Dedifferentiated amniotic fluid mesenchymal stem cell (primary cell): ENCODE measurements around the gene CD151.

ENCODE experiments used
- DNase-seq: peaks from one replicate; pipeline ENCODE4 v3.0.0-alpha.2; 2016; ENCODE audit errors: extremely low spot score

The CD151 gene

DNA sequence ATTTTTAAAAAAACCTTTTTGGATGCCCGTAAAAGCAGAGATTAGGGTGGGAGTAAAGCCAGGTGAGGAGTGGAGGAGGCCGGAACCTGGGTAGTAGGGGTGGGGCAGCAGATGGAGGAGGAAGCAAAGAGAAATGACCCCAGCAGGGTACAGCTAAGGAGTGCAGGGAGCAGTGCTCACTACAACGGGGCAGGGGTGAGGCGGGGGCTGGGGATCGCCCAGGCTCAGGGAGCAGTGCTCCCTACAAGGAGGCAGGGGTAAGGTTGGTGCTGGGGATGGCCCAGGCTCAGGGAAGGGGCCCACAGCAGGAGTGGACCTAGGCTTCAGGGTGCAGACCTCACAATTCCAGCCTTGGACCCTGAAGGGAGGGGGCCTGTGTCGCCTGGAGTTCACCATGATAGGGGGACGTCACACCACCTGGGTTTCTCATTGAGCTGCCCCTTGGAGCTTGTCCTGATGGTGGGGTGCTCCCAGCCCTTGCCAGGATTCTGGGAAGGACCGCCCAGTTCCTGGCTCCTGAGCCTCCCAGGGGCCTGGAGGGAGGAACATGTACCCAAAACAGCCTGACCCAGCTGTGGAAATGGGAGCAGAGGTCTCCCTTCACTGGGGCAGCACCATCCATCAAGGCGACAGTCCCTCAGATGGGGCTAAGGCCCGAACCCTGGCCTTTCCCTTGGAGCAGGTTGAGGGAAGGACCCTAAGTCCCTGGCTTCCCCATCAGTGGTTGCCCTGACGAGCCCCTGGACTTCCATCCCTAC is 16.9 kb upstream of the CD151 start:
- no peak for DNase-seq

DNA sequence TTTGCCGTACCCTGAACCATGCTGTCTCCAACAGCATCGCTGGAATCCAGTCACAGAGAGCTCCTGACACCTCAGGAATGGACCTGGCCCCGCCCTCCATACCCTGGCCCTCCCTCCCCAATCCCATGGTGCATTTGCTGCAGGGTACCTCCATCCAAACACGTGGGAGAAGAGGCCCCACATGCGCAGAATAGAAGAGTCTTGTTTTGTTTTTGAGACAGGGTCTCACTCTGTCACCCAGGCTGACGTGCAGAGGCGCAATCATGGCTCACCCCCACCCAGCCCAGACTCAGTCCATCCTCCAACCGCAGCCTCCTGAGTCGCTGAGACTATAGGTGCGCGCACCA is 16.3 kb upstream of the CD151 start:
- no peak for DNase-seq

DNA sequence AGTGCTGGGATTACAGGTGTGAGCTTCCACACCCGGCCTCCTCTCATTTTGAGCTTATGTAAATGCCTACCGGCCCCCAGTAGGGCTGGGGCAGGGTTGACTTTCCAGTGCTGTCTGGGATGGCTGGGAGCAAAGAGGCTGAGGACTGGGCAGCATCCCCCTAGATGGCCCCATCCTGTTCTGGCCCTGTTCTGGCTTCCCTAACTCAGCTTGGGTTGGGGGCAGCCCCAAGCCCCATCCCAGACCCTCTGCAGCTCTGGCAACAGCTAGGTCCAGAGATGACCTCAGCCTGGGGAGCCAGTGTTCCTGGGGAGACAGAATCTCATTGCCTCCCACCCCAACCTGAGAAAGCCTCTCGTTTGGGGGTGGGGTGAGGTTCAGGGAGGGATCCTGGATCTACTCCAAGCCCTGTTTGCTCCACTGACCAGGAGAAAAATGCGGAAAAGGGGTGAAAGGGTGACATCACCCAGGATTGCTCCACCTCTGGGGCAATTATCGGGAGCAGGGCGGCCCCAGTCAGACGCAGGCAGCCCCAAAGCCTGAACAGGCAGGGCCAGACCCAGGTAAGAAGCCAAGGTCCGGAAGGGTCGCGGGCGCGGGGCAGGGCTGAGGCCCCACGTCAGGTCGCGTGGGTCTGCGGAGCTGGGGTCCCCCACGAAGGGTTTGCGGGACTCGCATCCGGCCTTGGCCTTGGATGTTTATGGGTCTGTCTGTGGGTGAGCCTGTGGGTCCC is 14.2 kb upstream of the CD151 start, which contains the start of gene PNPLA2:
Gene PNPLA2 (plus strand): TSS at position 519 of the 733 bp plus-strand sequence. CDS start 805 bp downstream, outside the sequence.
- DNase-seq: no peak

DNA sequence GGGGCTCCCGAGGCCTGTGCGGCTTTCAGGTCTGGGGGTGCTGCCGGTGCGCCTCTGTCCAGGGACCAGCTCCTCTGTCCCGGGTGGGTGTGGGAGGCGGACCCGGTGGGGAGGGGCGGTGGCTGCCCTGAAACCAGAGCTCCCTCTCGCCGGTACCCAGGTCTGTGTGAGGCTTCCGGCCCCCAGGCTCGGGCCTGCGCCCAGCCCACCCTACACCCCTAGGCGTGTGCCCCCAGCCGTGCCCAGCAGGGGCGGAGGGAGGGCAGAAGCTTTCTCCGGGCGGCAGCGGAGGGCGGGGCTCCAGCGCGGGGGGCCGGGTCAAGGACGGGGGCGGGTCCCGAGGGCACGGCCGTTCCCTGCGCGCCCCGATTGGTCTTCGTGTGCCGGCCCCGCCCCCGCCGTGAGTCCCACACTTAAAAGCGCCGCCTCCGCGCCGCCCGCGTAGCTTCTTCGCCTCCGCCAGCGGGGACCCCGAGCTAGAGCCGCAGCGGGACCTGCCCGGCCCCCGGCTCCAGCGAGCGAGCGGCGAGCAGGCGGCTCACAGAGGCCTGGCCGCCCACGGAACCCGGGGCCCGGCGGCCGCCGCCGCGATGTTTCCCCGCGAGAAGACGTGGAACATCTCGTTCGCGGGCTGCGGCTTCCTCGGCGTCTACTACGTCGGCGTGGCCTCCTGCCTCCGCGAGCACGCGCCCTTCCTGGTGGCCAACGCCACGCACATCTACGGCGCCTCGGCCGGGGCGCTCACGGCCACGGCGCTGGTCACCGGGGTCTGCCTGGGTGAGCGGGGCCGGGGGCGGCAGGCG is 13.4 kb upstream of the CD151 start:
- DNase-seq: peak; percentile 75

DNA sequence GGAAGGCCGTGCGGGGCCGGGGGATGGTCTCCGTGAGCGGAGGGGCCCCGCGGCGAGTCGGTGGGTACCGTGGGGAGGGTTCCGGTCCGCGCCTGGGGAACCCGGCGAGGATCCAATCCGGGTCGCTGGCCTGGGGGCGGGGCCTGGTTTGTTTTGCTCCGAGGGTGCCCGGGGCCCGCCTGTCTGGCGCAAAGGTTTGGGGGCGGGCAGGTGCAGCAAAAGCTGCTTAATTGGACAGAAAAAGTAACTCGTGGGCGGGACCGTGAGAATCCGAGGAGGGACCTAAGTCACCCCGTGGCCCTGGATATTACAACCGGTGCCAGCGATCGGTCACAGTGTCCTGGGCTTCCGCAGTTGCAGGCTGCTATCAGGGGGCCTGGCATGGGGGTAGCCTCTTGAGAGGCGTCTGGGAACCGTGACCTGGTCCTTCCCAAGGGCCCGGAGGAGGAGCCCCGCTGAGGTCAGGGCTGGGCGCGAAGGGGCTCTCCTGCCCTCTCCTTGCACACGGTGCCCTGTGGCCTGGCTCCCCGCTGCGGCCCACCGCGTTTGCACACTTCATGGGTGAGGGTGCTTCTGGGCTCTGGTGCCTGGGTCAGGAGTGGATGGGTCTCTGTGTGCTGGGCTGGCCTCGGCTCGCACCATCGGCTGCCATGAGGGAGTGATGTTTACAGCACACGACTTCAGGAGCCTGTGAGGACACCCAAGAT is 12.7 kb upstream of the CD151 start:
- peak; percentile 19 for DNase-seq

DNA sequence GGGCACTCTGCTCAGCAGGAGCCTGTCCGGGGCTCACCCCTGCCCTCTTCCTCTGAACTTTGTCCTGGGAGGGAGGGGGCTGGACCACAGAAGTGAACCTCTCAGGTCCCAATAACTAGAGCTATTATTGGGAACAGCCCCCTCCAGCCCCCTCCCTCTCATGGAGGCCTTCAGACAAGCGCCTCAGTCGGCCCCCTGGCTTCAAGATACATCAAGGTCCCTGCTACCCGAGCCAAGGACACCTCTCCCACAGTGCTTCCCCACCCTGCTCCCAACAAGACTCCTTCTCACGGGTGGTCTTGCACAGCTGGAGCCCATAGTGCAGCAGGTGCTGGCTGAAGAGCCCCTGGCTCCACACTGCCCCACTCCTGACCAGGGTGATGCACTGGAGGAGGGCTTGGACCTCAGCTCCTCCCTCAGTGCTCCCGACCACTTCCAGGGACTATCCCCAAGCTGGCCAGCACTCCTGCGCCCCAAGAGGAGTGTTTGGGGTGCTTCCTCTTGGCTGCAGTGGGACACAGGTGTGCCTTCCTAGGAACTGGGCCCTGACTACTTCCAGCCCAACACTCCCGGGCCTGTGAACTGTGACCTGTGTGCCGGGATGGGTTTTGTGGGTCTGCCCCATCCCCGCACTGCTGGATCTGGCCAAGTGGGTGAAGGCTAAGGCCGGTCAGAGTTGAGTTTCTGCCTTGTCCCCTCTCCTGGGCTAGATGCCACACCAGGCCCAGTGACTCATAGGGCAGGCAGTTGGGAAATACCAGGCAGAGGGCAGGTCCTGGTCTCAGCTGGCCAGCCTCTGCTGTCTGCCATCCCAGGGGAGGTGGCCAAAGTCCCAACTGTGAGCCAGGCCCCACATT is 11.9 kb upstream of the CD151 start:
- DNase-seq: peak; percentile 50

DNA sequence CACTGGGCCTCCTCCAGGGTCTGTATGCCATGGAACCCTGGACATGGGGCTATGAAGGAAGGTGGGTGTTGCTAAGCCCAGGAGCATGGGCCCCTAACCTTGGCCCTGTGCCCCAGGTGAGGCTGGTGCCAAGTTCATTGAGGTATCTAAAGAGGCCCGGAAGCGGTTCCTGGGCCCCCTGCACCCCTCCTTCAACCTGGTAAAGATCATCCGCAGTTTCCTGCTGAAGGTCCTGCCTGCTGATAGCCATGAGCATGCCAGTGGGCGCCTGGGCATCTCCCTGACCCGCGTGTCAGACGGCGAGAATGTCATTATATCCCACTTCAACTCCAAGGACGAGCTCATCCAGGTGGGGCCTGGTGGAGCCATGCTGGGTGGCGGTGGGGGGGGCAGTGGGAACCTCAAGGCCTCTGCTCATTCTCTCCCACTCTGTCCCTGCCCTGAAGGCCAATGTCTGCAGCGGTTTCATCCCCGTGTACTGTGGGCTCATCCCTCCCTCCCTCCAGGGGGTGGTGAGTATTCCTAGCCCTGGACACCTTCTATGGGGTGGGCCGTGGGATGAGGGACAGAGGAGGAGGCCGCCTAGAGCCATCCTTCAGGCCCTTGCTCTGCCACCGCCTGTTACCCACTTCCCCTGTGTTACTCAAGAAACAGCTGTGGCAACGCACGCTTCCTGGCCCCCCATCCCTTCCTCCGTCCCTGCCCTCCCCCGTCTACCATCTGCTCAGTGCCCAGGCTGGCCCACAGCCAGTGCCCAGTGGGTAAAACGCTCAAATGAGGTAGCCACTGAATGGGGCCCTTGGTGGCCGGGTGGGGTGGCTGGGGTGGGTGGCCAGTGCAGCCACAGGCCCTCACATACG is 11.0 kb upstream of the CD151 start:
- DNase-seq: no peak

DNA sequence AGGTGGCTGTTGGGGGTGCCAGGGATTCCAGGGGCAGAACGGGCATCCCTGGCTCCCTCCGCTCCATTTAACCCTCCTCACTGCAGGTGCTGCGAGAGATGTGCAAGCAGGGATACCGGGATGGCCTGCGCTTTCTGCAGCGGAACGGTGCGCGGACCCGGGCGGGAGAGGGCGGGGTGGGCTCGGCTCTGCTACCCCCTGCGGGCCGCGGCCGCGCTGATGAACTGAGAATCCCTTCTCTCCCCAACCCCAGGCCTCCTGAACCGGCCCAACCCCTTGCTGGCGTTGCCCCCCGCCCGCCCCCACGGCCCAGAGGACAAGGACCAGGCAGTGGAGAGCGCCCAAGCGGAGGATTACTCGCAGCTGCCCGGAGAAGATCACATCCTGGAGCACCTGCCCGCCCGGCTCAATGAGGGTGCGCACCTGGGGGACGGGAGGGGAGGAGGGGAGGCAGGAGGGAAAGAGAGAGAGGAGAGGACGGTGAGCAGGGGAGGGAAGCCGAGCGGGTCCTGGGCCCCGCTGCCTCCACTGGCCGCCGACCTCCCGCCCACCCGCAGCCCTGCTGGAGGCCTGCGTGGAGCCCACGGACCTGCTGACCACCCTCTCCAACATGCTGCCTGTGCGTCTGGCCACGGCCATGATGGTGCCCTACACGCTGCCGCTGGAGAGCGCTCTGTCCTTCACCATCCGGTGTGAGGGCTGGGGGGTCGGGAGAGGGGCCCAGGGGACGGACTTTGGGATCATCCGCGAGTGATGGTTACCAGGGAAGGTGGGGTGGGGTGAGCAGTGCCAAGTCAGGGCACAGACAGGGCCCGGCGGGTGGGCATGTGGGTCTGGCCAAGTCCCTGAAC is 9.1 kb upstream of the CD151 start:
- no peak for DNase-seq

DNA sequence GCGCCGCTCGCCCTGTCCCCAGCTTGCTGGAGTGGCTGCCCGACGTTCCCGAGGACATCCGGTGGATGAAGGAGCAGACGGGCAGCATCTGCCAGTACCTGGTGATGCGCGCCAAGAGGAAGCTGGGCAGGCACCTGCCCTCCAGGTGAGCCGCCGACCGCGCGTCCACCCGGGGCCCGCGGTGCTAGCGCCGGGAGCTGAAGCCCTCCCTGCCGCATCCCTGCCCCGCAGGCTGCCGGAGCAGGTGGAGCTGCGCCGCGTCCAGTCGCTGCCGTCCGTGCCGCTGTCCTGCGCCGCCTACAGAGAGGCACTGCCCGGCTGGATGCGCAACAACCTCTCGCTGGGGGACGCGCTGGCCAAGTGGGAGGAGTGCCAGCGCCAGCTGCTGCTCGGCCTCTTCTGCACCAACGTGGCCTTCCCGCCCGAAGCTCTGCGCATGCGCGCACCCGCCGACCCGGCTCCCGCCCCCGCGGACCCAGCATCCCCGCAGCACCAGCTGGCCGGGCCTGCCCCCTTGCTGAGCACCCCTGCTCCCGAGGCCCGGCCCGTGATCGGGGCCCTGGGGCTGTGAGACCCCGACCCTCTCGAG is 8.4 kb upstream of the CD151 start:
- DNase-seq: no peak

DNA sequence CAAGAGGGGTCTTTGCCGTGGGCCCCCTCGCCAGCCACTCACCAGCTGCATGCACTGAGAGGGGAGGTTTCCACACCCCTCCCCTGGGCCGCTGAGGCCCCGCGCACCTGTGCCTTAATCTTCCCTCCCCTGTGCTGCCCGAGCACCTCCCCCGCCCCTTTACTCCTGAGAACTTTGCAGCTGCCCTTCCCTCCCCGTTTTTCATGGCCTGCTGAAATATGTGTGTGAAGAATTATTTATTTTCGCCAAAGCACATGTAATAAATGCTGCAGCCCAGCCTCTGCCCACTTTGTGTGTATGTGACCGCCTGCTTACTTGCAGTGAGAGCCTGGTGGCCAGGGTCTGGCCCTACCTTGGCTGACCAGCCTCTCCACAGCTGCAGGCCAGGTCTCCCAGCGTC is 7.8 kb upstream of the CD151 start:
- DNase-seq: no peak

DNA sequence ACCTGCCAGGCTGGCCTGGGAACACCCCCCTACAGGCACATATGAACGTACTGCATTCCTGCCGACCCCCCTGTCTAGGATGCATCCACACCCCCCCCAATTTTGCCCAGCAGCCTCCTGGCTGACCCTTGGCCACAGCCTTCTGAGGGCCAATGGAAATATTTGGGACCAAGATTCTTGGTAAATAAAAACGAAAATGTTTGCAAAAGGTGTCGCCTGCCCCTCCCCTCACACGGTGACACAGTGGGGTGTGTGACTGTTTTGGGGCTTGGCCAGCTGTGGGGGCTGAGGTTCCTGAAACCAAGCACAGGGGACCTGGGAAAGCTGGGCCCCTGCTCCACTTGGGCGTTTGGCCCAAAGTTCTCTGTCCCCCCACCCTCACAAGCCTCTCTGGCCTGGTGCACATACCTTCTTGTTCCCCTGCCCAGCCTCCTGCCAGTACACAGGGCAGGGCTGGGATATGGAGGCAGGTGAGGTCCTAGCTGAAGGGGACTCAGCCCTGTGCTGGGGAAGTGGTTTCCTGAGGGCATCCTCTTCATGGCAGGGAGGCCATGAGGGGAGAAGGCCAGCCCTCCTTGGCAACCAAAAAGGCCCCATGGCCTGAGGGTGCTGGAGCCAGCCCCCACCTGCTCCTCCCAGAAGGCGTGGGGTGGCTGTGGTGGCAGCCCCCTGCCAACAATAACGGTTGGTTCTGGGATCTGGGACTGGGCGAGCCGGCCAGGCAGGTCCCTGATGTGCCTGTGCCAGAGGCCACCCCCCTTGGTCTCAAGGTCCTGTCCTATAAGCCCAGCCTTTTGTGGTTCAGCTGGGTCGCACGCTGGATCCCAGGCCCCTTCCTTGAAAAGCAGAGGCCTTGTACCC is 7.2 kb upstream of the CD151 start:
- no peak for DNase-seq

DNA sequence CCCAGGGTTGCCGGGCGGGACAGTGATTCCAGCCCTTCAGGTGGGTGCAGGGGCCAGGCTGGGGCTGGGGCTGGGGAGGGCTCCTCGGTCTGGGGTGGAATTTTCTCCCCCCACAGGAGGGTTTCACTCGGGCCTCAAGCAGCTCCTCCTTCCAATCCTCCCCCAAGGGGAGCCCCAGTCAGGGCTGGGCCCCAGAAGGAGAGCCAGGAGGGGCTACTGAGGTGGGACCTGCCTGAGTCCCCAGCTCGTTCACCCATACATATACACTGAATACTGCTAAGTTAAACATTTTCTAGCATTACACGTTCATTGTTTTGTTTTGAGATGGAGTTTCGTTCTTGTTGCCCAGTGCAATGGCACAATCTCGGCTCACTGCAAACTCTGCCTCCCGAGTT is 6.5 kb upstream of the CD151 start:
- no peak for DNase-seq

DNA sequence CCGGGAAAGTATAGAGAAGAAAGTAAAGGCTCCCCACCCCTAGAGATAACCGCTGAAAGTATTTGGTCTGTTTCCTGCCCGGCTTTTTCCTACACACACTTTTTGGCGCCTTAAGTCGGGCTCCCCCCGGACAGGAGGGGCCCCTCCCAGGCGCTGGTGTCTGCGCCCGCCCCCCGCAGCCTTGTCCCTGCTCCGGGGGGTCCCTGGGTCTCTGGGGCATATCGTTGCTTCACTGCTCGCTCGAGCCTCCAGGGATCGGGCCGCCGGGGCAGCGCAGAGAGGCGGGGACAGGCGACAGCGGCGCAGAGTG is 6.0 kb upstream of the CD151 start:
- no peak for DNase-seq

DNA sequence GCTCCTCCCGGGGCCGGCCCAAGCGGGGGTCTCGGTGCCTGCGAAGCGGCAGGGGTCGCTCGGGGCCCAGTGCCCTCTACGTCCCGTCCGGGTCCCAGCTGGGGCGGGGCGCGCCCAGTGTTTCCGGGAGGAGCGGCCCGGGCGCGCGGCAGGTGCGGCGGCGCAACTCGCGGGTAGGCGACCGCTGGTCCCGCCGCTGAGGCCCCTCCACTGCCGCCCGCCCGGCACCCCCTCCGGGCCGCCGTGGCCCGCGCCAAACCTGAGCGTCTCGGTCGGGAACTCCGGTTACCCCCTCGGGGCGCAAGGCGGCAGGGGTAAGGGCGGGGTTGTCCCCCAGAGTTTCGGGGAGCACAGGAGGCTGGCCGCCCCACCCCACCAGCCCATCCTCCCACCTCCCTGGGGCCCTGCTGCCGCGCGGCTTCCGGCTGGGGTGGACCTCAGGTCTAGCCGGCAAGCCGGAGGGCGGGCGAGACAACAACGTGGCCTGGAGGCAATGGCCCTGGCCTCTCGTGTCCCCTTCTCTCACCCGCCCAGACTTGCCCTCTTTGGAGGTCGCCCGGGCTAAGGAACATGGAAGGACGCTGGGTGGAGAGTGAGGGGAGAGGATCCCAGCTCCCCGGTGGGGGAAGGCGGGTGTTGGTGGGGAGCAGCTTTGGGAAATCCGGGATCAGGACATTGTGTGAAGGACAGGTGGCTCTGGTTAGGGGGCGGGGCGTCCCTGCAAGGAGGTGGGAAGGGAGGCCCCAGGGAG is 5.4 kb upstream of the CD151 start:
- DNase-seq: no peak

DNA sequence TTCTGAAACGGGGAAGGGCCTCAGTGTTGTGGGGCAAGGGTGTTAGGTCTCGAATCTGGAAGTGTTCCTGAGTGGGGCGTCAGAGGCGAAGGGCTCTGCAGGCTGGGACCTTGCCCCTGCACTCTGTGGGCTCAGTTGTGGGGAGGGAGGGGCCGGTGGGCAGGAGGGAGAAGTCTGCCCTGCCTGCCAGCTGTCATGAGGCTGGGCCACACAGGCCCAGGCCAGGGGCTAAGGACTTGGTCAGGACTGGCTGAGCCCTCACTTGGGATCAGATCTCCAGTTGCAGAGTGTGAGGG is 4.9 kb upstream of the CD151 start, which contains the start of gene CRACR2B:
Gene CRACR2B (plus strand): TSS at position 23 of the 296 bp plus-strand sequence. CDS start 689 bp downstream, outside the sequence.
- no peak for DNase-seq

DNA sequence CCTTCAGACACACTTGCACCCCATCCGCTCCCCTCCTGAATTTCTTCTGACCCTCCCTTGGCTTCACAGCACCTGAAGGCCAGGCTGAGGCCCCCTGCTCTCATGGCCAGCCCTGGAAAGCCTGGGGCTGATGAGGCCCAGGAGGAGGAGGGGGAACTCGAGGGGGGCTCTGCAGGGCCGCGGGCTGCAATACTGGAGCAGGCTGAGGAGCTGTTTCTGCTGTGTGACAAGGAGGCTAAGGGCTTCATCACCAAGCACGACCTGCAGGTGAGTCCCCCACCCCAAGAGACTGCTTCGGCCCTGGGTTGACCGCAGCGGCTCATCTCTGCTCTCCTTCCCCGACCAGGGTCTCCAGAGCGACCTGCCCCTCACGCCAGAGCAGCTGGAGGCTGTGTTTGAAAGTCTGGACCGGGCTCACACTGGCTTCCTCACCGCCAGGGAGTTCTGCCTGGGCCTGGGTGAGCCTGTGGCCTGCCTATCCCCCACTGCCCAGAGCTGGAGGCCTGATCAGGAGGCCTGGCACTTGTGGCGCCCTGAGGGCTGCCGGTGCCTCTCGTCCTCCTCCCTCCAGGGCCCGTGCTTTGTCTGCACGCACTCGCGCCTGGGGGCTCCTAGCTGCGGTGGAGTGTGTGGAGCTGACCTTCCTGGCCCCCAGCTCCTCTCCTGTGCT is 4.1 kb upstream of the CD151 start:
- no peak for DNase-seq
